HG03575 (cell line): ENCODE measurements around the gene PLA1A.
"Not testable (repeated sequence)": the region's sequence is repeated elsewhere in the genome, so short reads cannot be mapped to it uniquely, and the experiment has no call there.

Experiments
- ATAC-seq: cut with Tn5 transposase; IDR thresholded peaks from one replicate; pipeline ENCODE4 v1.9.1; 2021; ENCODE audit not compliant: unreplicated experiment, insufficient number of reproducible peaks, low FRiP score; ENCODE audit errors: extremely low read depth

PLA1A gene

GRCh38 chr3:119677641-119677934 lies 79.9 kb downstream of the PLA1A start:
- no peak for ATAC-seq

GRCh38 chr3:119678209-119678608 lies 80.5 kb downstream of the PLA1A start:
- ATAC-seq, result not testable (repeated sequence)
